Fibroblast of mammary gland (primary cell): ENCODE results near the gene TMA7.

Experiments
- DNase-seq: peaks from one replicate; pipeline ENCODE4 v3.0.0-alpha.2; 2010; ENCODE audit warnings: low read depth
- H3K4me3 ChIP-seq: 2 replicates; pipeline ENCODE4 v1.5.1; 2011; ENCODE audit warnings: low read depth, mild to moderate bottlenecking, low read length, moderate library complexity; ENCODE audit not compliant: control insufficient read depth
- CTCF ChIP-seq: conservative IDR thresholded peaks from 2 replicates; pipeline ENCODE4 v1.5.1; 2011; ENCODE audit warnings: low read depth, low read length, inconsistent platforms; ENCODE audit not compliant: control insufficient read depth, insufficient read depth

The TMA7 gene

DNA sequence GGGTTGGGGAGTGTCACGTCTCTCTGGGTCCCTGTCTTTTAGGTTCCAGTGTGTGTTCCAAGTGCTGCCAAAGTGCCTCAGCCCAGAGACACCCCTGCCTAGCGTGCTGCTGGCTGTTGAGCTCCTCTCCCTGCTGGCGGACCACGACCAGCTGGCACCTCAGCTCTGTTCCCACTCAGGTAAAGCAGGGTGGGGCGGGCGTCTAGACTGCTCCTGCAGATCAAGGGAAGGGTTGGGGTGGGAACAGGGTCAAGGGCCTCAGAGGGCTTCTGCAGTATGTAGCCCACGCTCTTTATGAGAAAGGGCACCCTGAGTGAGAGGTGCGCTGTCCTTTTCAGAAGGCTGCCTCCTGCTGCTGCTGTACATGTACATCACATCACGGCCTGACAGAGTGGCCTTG, 23.6 kb downstream of the TMA7 start:
- DNase-seq, result no peak
- no peak overlapping the region for H3K4me3 ChIP-seq
- no peak for TF ChIP-seq CTCF

DNA sequence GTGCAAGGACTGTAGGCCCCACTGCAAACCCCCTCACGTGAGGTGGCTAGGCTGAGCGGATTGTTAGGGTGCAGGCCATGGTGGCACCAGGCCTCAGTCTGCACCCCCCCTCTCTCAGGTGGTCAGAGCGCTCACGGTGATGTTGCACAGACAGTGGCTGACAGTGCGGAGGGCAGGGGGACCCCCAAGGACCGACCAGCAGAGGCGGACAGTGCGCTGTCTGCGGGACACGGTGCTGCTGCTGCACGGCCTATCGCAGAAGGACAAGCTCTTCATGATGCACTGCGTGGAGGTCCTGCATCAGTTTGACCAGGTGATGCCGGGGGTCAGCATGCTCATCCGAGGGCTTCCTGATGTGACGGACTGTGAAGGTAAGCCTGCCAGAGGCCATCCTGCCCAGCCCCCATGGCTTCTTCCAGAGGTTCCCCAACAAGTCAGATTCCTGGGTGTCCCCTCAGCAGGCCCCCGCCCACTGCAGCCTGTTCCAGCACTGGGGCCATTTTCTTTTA, 24.7 kb downstream of the TMA7 start:
- no peak for DNase-seq
- no peak overlapping the region for H3K4me3 ChIP-seq
- TF ChIP-seq CTCF, result no peak

DNA sequence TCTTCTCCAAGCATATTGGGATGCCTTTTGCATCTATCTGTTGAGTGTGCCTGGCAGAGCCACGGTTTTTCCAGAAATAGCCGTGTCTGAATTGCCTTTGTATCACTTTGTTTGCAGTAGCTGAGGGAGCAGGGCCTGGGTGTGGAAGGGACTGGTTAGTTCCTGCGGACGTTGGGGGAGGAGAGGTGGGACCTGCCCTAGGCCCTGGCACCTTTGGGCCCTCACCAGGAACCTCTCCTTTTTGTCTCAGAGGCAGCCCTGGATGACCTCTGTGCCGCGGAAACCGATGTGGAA, 25.1 kb downstream of the TMA7 start:
- H3K4me3 ChIP-seq, result no peak overlapping the region
- TF ChIP-seq CTCF, result no peak
- no peak for DNase-seq

DNA sequence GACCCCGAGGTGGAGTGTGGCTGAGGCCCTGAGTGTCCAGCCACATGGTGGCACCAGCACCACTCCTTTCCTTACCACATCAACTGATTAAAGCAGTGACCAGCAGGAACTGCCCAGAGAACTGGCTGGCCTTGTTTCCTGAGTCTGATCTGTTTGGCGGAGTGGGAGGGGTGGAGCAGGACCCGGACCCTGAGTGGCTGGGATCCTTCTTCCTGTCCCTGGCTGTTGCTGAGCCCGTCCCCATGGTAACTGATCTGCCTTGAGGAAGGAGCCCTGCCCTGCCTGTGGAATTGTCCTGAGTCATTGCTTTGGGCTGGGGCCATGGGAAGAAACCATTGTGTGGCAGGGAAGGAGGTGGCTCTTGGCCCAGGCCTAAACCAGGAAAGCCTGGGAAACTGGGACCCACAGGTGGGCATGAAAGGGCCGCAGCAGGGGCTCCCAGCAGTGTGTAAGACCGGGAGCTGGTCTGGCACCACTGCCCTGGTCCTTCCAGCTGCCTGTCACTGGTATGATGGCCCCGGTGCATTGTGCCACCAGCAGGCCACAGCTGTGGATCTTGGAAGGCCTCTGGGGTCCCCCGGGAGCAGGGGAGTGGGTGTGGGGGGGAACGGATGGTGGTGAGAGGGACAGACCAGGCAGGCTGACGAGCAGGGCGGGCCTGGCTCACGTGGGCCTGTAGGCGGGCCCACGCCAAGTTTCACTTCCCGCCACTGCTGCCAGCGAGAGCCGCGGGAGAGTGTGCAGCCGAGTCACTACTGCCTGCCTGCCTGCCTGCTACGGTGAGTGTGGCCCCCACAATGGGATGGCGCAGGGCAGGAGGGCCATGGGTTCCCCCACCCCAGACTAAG, 25.7 kb downstream of the TMA7 start:
- peak overlapping the region; percentile 61 for H3K4me3 ChIP-seq
- peak; percentile 100 for DNase-seq
- peak; percentile 64 for TF ChIP-seq CTCF

DNA sequence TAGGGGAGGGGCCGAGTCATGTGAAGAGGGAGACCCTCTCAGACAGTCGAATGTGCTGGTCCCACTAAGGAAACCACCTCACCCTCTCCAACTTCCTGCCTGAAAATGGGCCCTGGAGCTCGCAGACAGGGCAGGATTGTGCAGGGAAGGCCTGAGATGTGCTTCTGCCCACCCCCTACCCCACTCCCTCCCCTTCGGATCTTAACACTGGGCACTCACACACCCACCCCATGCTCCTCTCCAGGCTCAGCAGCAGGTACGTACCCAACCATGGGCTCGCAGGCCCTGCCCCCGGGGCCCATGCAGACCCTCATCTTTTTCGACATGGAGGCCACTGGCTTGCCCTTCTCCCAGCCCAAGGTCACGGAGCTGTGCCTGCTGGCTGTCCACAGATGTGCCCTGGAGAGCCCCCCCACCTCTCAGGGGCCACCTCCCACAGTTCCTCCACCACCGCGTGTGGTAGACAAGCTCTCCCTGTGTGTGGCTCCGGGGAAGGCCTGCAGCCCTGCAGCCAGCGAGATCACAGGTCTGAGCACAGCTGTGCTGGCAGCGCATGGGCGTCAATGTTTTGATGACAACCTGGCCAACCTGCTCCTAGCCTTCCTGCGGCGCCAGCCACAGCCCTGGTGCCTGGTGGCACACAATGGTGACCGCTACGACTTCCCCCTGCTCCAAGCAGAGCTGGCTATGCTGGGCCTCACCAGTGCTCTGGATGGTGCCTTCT, 26.5 kb downstream of the TMA7 start:
- TF ChIP-seq CTCF, result no peak
- H3K4me3 ChIP-seq, result peak overlapping the region; percentile 61
- DNase-seq, result no peak

GRCh38 chr3:48467110-48467454, 27.0 kb downstream of the TMA7 start:
- no peak for TF ChIP-seq CTCF
- no peak for DNase-seq
- peak overlapping the region; percentile 61 for H3K4me3 ChIP-seq
